Mesenteric fat pad (tissue), 1 donor: ENCODE measurements around the gene RAB6A. TPM values are rescaled to one million over a fixed set of nuclear protein-coding genes. Genes with fewer than 3 reads are reported as not detected.
"Not testable (repeated sequence)": the region's sequence is repeated elsewhere in the genome, so short reads cannot be mapped to it uniquely, and the experiment has no call there.

Experiments used
- DNase-seq: peaks from one replicate; pipeline ENCODE4 v3.0.0-alpha.2; 2020; ENCODE audit warnings: low spot score
- total RNA-seq: library from RNA; stranded (reverse); fragmentation: NEBNext Ultra II Directional; extraction: Animal tissue kit (Norgen Biotek cat#: 25700); gene quantifications from one replicate; pipeline ENCODE4 v1.2.1, GENCODE V29; 2021
- donor health status: DM: yes; HTN: yes; CAD: no.

The RAB6A gene
- total RNA-seq, 1 donor from 2014 or later, result 122 TPM

GRCh38 chr11:73766763-73767162 is 5.9 kb upstream of the RAB6A start:
- no peak for DNase-seq

GRCh38 chr11:73762732-73763131 is 1.9 kb upstream of the RAB6A start:
- DNase-seq, result no peak

GRCh38 chr11:73761403-73761945 is 600 bp upstream of the RAB6A start:
- no peak for DNase-seq

GRCh38 chr11:73760135-73760678 is 667 bp downstream of the RAB6A start:
- DNase-seq, result no peak

DNA sequence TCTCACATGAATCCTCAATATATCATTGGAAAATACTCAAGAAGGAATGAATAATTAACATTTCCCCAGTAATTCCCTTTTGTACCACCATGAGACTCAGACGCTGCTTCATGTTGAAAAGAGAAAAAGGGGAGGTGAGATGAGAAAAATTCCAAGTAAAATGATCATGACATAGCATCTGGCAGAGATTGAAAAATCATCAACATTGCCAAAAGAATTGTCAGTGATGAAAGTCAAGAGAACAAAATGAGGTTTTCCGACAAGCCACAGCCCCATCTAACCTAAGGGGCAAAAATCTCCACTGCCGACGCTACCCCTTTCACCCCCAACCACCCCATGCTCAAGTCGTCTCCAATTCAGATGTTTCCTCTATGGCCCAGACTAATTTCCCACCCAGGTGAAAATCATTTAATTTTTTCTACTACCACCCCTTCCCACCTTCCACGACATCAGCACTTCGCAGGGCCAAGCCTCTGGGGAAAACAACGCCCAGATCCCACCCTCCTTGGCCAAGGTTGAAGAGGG is 1.2 kb downstream of the RAB6A start:
- DNase-seq, result no peak

- DNase-seq, result no peak
These were observed 2.4 kb downstream of the RAB6A start for GRCh38 chr11:73758451-73758850.

DNA sequence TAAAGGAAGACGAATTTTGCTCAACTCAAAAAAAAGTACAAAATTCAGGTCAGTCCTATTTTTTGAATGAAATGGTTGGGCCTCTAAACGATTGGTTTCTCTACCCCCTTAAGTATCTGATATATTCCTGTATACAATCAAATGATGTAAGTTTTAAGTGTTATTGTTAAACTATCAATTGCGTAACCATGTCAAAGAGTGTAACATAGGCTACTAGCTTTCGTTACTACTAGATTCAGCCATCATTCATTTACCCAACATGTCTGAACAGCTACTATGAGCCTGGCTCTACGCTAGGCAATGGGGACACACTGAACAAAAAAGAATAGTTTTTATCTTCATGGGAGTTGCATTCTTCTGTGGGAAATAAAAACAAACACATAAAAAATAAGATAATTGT is 3.3 kb downstream of the RAB6A start:
- no peak for DNase-seq

DNA sequence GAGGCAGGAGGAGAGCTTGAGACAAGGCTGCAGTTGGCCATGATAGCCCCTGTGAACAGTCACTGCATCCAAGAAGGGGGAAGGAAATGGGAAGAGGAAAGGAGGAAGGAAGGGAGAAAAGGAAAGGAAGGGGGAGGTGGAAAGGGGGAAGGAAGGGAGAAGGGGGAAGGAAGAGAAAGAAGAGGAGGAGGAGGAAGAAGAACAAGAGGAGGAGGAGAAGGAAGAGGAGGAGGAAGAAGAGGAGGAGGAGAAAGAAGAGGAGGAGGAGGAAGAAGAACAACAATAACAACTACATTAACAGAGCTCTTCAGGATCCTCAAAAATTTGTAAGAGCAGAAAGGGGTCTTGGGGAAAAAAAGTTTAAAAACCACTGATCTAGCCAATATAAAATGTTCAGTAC is 5.2 kb downstream of the RAB6A start:
- DNase-seq, result no peak

DNA sequence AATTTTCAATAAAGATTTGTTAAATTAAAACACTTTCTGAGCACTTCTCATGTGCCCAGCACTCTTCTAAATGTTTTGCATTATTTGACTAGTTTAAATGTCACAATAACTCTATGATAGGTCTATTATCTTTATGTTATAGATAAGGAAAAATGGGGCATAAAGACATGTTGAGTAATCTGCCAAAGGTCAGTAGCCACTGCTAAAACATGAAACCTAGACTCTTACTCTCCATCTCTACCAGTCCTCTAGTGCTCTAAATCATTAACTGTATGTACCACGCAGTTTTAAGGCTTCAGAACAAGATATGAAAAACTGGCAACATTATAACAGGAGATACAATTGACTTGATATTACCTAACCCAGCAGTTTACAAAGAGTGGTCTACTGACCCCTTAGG is 6.9 kb downstream of the RAB6A start:
- DNase-seq, result no peak

DNA sequence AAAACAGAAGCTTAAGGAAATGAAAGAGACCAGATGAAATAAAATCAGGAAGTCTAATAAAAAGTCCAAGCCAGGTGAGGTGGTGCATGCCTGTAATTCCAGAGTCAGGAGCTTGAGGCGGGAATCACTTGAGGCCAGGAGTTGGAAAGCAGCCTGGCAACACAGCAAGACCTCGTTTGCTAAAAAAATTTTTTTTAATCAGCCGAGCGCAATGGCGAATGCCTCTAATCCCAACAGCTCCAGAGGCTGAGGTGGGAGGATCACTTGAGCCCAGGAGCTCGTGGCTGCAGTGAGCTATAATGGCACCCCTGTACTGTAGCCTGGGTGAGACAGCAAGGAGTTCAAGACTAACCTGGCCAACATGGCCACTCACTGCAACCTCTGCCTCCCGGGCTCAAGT is 8.0 kb downstream of the RAB6A start:
- DNase-seq, result no peak

DNA sequence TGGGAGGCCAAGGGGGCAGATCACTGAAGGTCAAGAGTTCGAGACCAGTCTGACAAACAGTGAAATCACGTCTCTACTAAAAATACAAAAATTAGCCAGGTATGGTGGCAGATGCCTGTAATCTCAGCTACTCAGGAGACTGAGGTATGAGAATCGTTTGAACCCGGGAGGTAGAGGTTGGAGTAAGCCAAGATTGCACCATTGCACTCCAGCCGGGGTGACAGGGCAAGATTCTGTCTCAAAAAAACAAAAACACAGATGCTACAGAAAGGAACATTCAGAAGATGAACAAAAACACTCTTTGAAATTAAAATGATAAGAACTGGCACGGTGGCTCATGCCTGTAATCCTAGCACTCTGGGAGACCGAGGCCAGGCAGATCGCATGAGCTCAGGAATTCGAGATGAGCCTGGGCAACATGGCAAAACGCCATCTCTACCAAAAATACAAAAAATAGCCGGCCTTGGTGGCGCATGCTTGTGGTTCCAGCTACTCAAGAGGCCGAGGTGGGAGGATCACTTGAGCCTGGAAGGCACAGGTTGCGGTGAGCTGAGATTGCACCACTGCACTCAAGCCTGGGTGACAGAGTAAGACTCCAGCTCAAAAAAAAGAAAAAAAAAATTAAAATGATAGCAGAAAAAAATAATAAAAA is 8.5 kb downstream of the RAB6A start:
- no peak for DNase-seq

GRCh38 chr11:73750862-73751261 is 10.0 kb downstream of the RAB6A start:
- not testable (repeated sequence) for DNase-seq

DNA sequence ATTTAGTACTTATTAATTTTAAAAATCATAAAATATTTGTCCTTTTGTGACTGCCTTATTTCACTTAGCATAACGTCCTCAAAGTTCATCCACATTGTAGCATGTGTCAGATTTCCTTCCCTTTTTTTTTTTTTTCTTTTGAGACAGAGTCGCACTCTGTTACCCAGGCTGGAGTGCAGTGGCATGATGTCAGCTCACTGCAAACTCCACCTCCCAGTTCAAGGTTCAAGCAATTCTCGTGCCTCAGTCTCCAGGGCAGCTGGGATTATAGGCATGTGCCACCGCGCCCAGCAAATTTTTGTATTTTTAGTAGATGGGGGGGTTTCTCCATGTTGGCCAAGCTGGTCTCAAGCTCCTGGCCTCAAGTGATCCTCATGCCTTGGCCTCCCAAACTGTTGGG is 10.6 kb downstream of the RAB6A start:
- no peak for DNase-seq

GRCh38 chr11:73749118-73749517 is 11.8 kb downstream of the RAB6A start:
- no peak for DNase-seq

DNA sequence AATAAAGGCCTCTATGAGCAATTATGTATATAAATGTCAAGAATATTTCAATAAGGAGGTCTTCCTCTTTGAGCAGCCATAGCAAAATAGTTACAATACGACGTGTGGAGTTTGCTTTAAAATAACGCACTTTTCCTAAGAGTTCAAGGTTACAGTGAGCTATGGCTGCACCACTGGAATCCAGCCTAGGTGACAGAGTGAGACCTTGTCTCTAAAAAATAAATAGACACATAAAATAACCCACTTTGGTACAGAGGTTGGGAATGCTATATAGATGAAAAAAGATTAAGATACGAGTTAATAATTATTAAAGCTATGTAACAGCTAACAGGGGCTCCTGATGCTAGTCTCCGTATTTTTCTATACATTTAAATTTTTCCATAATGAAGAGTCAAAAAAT is 12.6 kb downstream of the RAB6A start:
- no peak for DNase-seq

GRCh38 chr11:73747762-73748161 is 13.1 kb downstream of the RAB6A start:
- no peak for DNase-seq

GRCh38 chr11:73746701-73747100 is 14.2 kb downstream of the RAB6A start:
- DNase-seq, result no peak

GRCh38 chr11:73743045-73743444 is 17.8 kb downstream of the RAB6A start:
- no peak for DNase-seq

- not testable (repeated sequence) for DNase-seq
These were observed 24.9 kb downstream of the RAB6A start for GRCh38 chr11:73735959-73736358.

DNA sequence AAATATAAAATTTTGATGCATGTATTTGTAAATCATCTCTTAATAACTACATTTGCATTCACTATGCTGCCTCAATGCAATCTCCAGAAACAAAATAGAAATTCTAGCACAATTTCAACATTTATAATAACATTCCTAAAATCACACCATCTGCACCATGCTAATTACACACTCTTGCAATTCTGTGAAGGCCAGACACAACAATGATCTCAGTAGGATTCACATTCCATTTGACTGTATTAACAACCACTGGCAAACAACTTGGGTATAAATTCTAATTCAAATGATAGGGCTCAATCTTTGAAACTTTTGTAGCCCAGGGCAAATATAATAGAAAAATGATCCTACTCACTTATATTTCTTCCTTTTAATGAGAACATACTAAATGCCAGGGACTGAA is 25.9 kb downstream of the RAB6A start:
- DNase-seq, result no peak

GRCh38 chr11:73734011-73734410 is 26.9 kb downstream of the RAB6A start:
- DNase-seq, result not testable (repeated sequence)

DNA sequence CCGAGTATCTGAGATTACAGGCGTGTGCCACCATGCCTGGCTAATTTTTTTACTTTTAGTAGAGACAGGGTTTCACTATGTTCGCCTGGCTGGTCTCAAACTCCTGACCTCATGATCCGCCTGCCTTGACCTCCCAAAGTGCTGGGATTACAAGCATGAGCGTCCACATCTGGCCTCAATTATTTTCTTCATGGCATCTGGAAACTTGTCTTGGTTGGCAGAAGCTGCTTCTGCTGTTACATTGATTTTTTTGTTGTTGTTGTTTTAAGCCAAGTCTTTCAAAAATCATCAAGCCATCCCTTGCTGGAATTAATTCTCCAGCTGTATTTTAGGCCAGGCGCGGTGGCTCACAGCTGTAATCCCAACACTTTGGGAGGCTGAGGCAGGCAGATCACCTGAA is 27.9 kb downstream of the RAB6A start:
- DNase-seq, result not testable (repeated sequence)
